GM12878 (cell line): ENCODE data around the gene ZBED2. TPM values are rescaled to one million over a fixed set of nuclear protein-coding genes. Genes with fewer than 3 reads are reported as not detected.

Experiments
- ATAC-seq: fragments of 200-7000 bp; cut with Tn5 transposase; 3 replicates; pipeline ENCODE4 v1.9.1; 2020; ENCODE audit warnings: mild to moderate bottlenecking, moderate library complexity
- BruUV-seq: library from RNA; stranded (reverse); fragments of 400-500 nt; replicated peaks from 2 replicates; lab custom pipeline; 2021; lab: Mats Ljungman, UMichigan
- CTCF ChIA-PET: fragments of 300-600 bp; sonication (Branson Sonifier 250); formaldehyde crosslinking; extraction: SDS; loops from one replicate; lab custom pipeline; 2021; ENCODE audit warnings: inconsistent platforms; lab: Yijun Ruan, JAX
- POLR2A ChIA-PET: fragments of 350-600 bp; formaldehyde crosslinking; extraction: SDS; loops from one replicate; lab custom pipeline; 2021; ENCODE audit warnings: inconsistent platforms; lab: Charles Lee
- RAD21 ChIA-PET: fragments of 300-600 bp; sonication (Branson Sonifier 250); formaldehyde crosslinking; loops from one replicate; lab custom pipeline; 2023; ENCODE audit warnings: antibody characterized with exemption; ENCODE audit not compliant: unreplicated experiment; lab: Charles Lee
- SMC1A ChIA-PET: fragments of 300-600 bp; sonication (Branson Sonifier 250); formaldehyde crosslinking; loops from one replicate; lab custom pipeline; 2023; ENCODE audit not compliant: unreplicated experiment, uncharacterized antibody; lab: Charles Lee
- DNase-seq: peaks from one replicate; pipeline ENCODE4 v3.0.0-alpha.2; 2011; ENCODE audit warnings: low read depth, low spot score
- FAIRE-seq: peaks from 3 replicates; lab custom pipeline; 2011; peaks lifted over from hg19 to GRCh38; lab: Jason Lieb, UNC
- H2AFZ ChIP-seq: 2 replicates; pipeline ENCODE4 v1.6.0; 2011; ENCODE audit warnings: low read depth, low read length, control low read depth; ENCODE audit not compliant: control insufficient read depth
- H3K27ac ChIP-seq: 2 replicates; pipeline ENCODE4 v1.5.1; 2011; ENCODE audit warnings: control low read depth; ENCODE audit not compliant: control insufficient read depth, insufficient read depth
- H3K27me3 ChIP-seq, 2 experiments: replicated peaks in 1 of 2; 2 replicates each; pipeline versions ENCODE4 v1.6.0 to v1.6.1; 2011; ENCODE audit warnings: low read length in 1 of 2; ENCODE audit not compliant: control insufficient read depth in 2 of 2, insufficient read depth in 2 of 2
- H3K36me3 ChIP-seq, 2 experiments: 2 replicates each; pipeline ENCODE4 v1.5.1; 2011; ENCODE audit warnings: low read length in 1 of 2; ENCODE audit not compliant: control insufficient read depth in 2 of 2, insufficient read depth in 2 of 2
- H3K4me1 ChIP-seq: 2 replicates; pipeline ENCODE4 v1.6.1; 2011; ENCODE audit warnings: mild to moderate bottlenecking, low read length, moderate library complexity, mixed read lengths; ENCODE audit not compliant: control insufficient read depth, insufficient read depth
- H3K4me2 ChIP-seq: 2 replicates; pipeline ENCODE4 v1.6.0; 2011; ENCODE audit warnings: control low read depth; ENCODE audit not compliant: control insufficient read depth, insufficient read depth
- H3K4me3 ChIP-seq: fragments of 200-600 bp; sonication (generic); 2 replicates; pipeline ENCODE4 v1.5.1; 2016
- H3K79me2 ChIP-seq: 2 replicates; pipeline ENCODE4 v1.6.0; 2011; ENCODE audit warnings: low read length; ENCODE audit not compliant: control insufficient read depth, insufficient read depth
- H3K9ac ChIP-seq: 2 replicates; pipeline ENCODE4 v1.8.0; 2011; ENCODE audit warnings: low read length, control low read depth, mixed read lengths; ENCODE audit not compliant: control insufficient read depth, insufficient read depth
- H3K9me3 ChIP-seq: replicated peaks from 3 replicates; pipeline ENCODE4 v1.5.1; 2011; ENCODE audit warnings: mild to moderate bottlenecking, low read length; ENCODE audit not compliant: control insufficient read depth, insufficient read depth
- H4K20me1 ChIP-seq: 2 replicates; pipeline ENCODE4 v1.6.0; 2011; ENCODE audit not compliant: control insufficient read depth, insufficient read depth
- CBX3 ChIP-seq: fragments of 200-600 bp; sonication (generic); IDR thresholded peaks from 2 replicates; pipeline ENCODE4 v1.6.1; 2016; ENCODE audit warnings: low read depth, borderline replicate concordance
- EGR1 ChIP-seq, 2 experiments: IDR thresholded peaks; 1 replicate in 1 of 2; 2 replicates in 1 of 2; pipeline ENCODE4 v1.6.1; 2011 to 2012; ENCODE audit warnings: low read depth in 2 of 2, low read length in 2 of 2, borderline replicate concordance in 1 of 2, mild to moderate bottlenecking in 1 of 2, moderate library complexity in 1 of 2
- FOXM1 ChIP-seq: IDR thresholded peaks from 2 replicates; pipeline ENCODE4 v1.6.1; 2012; ENCODE audit warnings: low read depth, mild to moderate bottlenecking, inconsistent platforms, low read length, moderate library complexity
- JUND ChIP-seq: IDR thresholded peaks from 2 replicates; pipeline ENCODE4 v1.6.1; 2012; ENCODE audit warnings: low read depth, mild to moderate bottlenecking, low read length, improper control_type of control experiment, moderate library complexity
- NFYB ChIP-seq: IDR thresholded peaks from 2 replicates; pipeline ENCODE4 v1.6.1; 2011; ENCODE audit warnings: low read depth, mild to moderate bottlenecking, low read length, improper control_type of control experiment, moderate library complexity; ENCODE audit not compliant: insufficient read depth
- RB1 ChIP-seq: fragments of 450-650 bp; formaldehyde crosslinking; IDR thresholded peaks from 2 replicates; pipeline ENCODE4 v1.6.1; 2017; ENCODE audit warnings: mild to moderate bottlenecking, borderline replicate concordance
- SMAD1 ChIP-seq: fragments of 450-650 bp; IDR thresholded peaks from 2 replicates; pipeline ENCODE4 v1.6.1; 2018; ENCODE audit warnings: mild to moderate bottlenecking, low read depth; ENCODE audit not compliant: partially characterized antibody
- USF1 ChIP-seq: IDR thresholded peaks from 2 replicates; pipeline ENCODE4 v1.6.1; 2011; ENCODE audit warnings: borderline replicate concordance, low read depth, mild to moderate bottlenecking, moderate library complexity, mixed read lengths, low read length; ENCODE audit not compliant: insufficient read depth; ENCODE audit errors: extremely low read length
- ZBED1 ChIP-seq: IDR thresholded peaks from 2 replicates; pipeline ENCODE4 v1.6.1; 2016; ENCODE audit warnings: borderline replicate concordance
- ZNF207 ChIP-seq: fragments of 450-650 bp; IDR thresholded peaks from 2 replicates; pipeline ENCODE4 v1.6.1; 2014; ENCODE audit warnings: antibody characterized with exemption, mild to moderate bottlenecking, borderline replicate concordance
- WGBS: methylation state at CpG from one replicate; pipeline ENCODE4 v1.1.6; 2016; ENCODE audit warnings: low lambda C conversion rate; ENCODE audit not compliant: insufficient replicate concordance, insufficient coverage; ENCODE audit errors: missing lambda C conversion rate; 5-methylcytosine and 5-hydroxymethylcytosine counted together
- in situ Hi-C: fragments of 300-500 bp; cut with MboI; formaldehyde crosslinking; loops from 9 replicates; pipeline ENCODE4 v1.14.3; 2018; ENCODE audit warnings: mixed read lengths
- intact Hi-C: fragments of 100-400 bp; cut with micrococcal nuclease; formaldehyde crosslinking; loops from one replicate; pipeline ENCODE4 v1.14.2; 2022; ENCODE audit not compliant: unreplicated experiment
- polyA plus RNA-seq, 11 experiments: library from polyadenylated mRNA; depleted of rRNA in 4 of 11; unstranded in 6 of 11; stranded (reverse) in 5 of 11; fragments of >200 nt; fragmentation: Nextera tagmentation in 4 of 11; fragmentation: Illumina TruSeq in 1 of 11; extraction: Ambion mirVana in 4 of 11; extraction: Trizol in 1 of 11; gene quantifications; 1 replicate in 1 of 11; 2 replicates in 10 of 11; pipeline versions ENCODE4 v1.2.1 to v1.2.3, GENCODE V29; 2011 to 2016; ENCODE audit warnings: inconsistent platforms in 2 of 11, missing spikeins in 2 of 11, low read depth in 1 of 11
- total RNA-seq, 4 experiments: library from RNA; depleted of rRNA in 3 of 4; stranded (reverse); fragments of >200 nt in 3 of 4; fragmentation: Illumina TruSeq in 1 of 4; extraction: Trizol in 1 of 4; gene quantifications; 2 replicates each; pipeline versions ENCODE4 v1.2.1 to v1.2.3, GENCODE V29; 2013 to 2021

Gene ZBED2
- total and polyA plus RNA-seq, 10 of the 15 experiments (the other 5 are each of a cell fraction or from before 2014, with no cell fraction given): 0.02 to 0.24 (median 0.08) TPM; not detected in 3

GRCh38 chr3:111613294-111613693, 18.1 kb upstream of the ZBED2 start:
- TF ChIP-seq NFYB (no peak), JUND (no peak), CBX3 (no peak), SMAD1 (no peak), RB1 (no peak), EGR1 (IDR thresholded peaks at IDR 0.05; ENCODE audit: borderline replicate concordance in 1 of 2, low read depth in 2 of 2, low read length in 2 of 2) (no peak), USF1 (no peak), ZBED1 (no peak), FOXM1 (no peak), ZNF207 (no peak)
- ChIA-PET POLR2A (no interaction called here), SMC1A (interaction anchor here (0.9 to 1.7 kb wide), 6 partner anchors 9 to 55 kb away, joined by 3 to 10 read pairs (median 3); no protein-coding TSS in a partner anchor), RAD21 (no interaction called here), CTCF (interaction anchor here (0.9 to 2.0 kb wide), 5 partner anchors 9 to 74 kb away, joined by 3 to 8 read pairs (median 4); no protein-coding TSS in a partner anchor)
- no peaks in the 10 kb centered on the region for H3K27me3 ChIP-seq
- no TSS peak for BruUV-seq
- H3K27ac ChIP-seq: no peak overlapping the region
- in situ Hi-C loops (no loop called here), intact Hi-C loops (no loop called here)
- FAIRE-seq (no peak), DNase-seq (no peak), ATAC-seq (no peak)
- WGBS: 0% methylated on average over 1 of the region's 1 CpG
- no peaks in the 10 kb centered on the region for H3K4me1 ChIP-seq
- no peak overlapping the region for H3K4me3 ChIP-seq
- no peak overlapping the region for H2AFZ ChIP-seq
- no peak overlapping the region for H3K9ac ChIP-seq
- H3K79me2 ChIP-seq: no peaks in the 10 kb centered on the region
- H3K4me2 ChIP-seq: no peak overlapping the region
- H3K36me3 ChIP-seq: no peaks in the 10 kb centered on the region
- H4K20me1 ChIP-seq: no peaks in the 10 kb centered on the region
- no peaks in the 10 kb centered on the region for H3K9me3 ChIP-seq
